IMR-90 (cell line): ENCODE measurements around the gene WASHC3. TPM values are rescaled to one million over a fixed set of nuclear protein-coding genes. Genes with fewer than 3 reads are reported as not detected.

Experiments used
- ATAC-seq: fragments of 200-7000 bp; cut with Tn5 transposase; 2 replicates; pipeline ENCODE4 v1.9.1; 2020; ENCODE audit warnings: low read depth, mild to moderate bottlenecking, moderate library complexity
- BruUV-seq: library from RNA; stranded (reverse); fragments of 400-500 nt; replicated peaks from 2 replicates; lab custom pipeline; 2021; lab: Mats Ljungman, UMichigan
- CTCF ChIA-PET: fragments of 300-600 bp; formaldehyde crosslinking; extraction: SDS; loops from one replicate; lab custom pipeline; 2021; ENCODE audit warnings: antibody characterized with exemption; lab: Yijun Ruan, JAX
- POLR2A ChIA-PET: fragments of 300-600 bp; sonication (Branson Sonifier 250); formaldehyde crosslinking; loops from one replicate; lab custom pipeline; 2022; ENCODE audit warnings: antibody characterized with exemption; ENCODE audit not compliant: unreplicated experiment; lab: Charles Lee
- DNase-seq: peaks from one replicate; pipeline ENCODE4 v3.0.0; 2013
- H2AFZ ChIP-seq: replicated peaks from 2 replicates; pipeline ENCODE3; 2013; ENCODE audit warnings: low read length, mild to moderate bottlenecking; ENCODE audit not compliant: poor library complexity
- H2AK5ac ChIP-seq: 2 replicates; pipeline ENCODE4 v1.6.1; 2013; ENCODE audit warnings: low read depth, low read length, inconsistent platforms
- H2AK9ac ChIP-seq: replicated peaks from 2 replicates; pipeline ENCODE3; 2013; ENCODE audit warnings: mild to moderate bottlenecking, low read depth, low read length, moderate library complexity; ENCODE audit not compliant: poor library complexity
- H2BK120ac ChIP-seq: 2 replicates; pipeline ENCODE4 v1.6.1; 2013; ENCODE audit warnings: low read depth, low read length, inconsistent platforms
- H2BK15ac ChIP-seq: 3 replicates; pipeline ENCODE4 v1.6.1; 2013; ENCODE audit warnings: low read depth, low read length, inconsistent platforms
- H2BK20ac ChIP-seq: 2 replicates; pipeline ENCODE4 v1.6.1; 2013; ENCODE audit warnings: low read depth, mild to moderate bottlenecking, inconsistent platforms, low read length, moderate library complexity
- H2BK5ac ChIP-seq: 2 replicates; pipeline ENCODE4 v1.6.1; 2013; ENCODE audit warnings: mild to moderate bottlenecking, low read depth, low read length, inconsistent platforms; ENCODE audit not compliant: poor library complexity, severe bottlenecking
- H3K14ac ChIP-seq: replicated peaks from 2 replicates; pipeline ENCODE4 v1.6.1; 2013; ENCODE audit warnings: low read depth, low read length, inconsistent platforms
- H3K18ac ChIP-seq: 2 replicates; pipeline ENCODE4 v1.6.1; 2013; ENCODE audit warnings: low read depth, low read length, control low read depth
- H3K23ac ChIP-seq: 2 replicates; pipeline ENCODE4 v1.6.1; 2013; ENCODE audit warnings: low read depth, low read length, inconsistent platforms
- H3K27ac ChIP-seq: 2 replicates; pipeline ENCODE4 v1.5.1; 2013; ENCODE audit warnings: mild to moderate bottlenecking, control low read depth, low read length; ENCODE audit not compliant: insufficient read depth
- H3K27me3 ChIP-seq: 2 replicates; pipeline ENCODE4 v1.6.1; 2013; ENCODE audit warnings: low read length; ENCODE audit not compliant: control insufficient read depth, insufficient read depth
- H3K36me3 ChIP-seq: 2 replicates; pipeline ENCODE4 v1.6.1; 2013; ENCODE audit warnings: low read length, mixed read lengths; ENCODE audit not compliant: control insufficient read depth, insufficient read depth
- H3K4ac ChIP-seq: 2 replicates; pipeline ENCODE4 v1.6.1; 2013; ENCODE audit warnings: low read depth, low read length, inconsistent platforms
- H3K4me1 ChIP-seq: 2 replicates; pipeline ENCODE4 v1.6.1; 2013; ENCODE audit warnings: low read length, mixed read lengths; ENCODE audit not compliant: control insufficient read depth, insufficient read depth
- H3K4me2 ChIP-seq: 2 replicates; pipeline ENCODE4 v1.6.1; 2013; ENCODE audit warnings: low read depth, mild to moderate bottlenecking, control low read depth, low read length, moderate library complexity
- H3K4me3 ChIP-seq: 2 replicates; pipeline ENCODE4 v1.5.1; 2013; ENCODE audit warnings: low read depth, mild to moderate bottlenecking, control low read depth, low read length, moderate library complexity; ENCODE audit not compliant: insufficient read depth
- H3K56ac ChIP-seq: 2 replicates; pipeline ENCODE4 v1.6.1; 2013; ENCODE audit warnings: low read length, inconsistent platforms; ENCODE audit not compliant: insufficient read depth; ENCODE audit errors: extremely low read depth
- H3K79me1 ChIP-seq, 2 experiments: 2 replicates each; pipeline ENCODE4 v1.6.1; 2013; ENCODE audit warnings: low read length in 2 of 2, inconsistent platforms in 1 of 2, low read depth in 1 of 2
- H3K9ac ChIP-seq: 2 replicates; pipeline ENCODE4 v1.6.1; 2013; ENCODE audit warnings: low read depth, low read length, control low read depth
- H3K9me1 ChIP-seq: 2 replicates; pipeline ENCODE4 v1.6.1; 2013; ENCODE audit warnings: low read length, inconsistent platforms; ENCODE audit not compliant: insufficient read depth
- H3K9me3 ChIP-seq: 2 replicates; pipeline ENCODE4 v1.6.1; 2013; ENCODE audit warnings: low read length; ENCODE audit not compliant: control insufficient read depth, insufficient read depth
- H4K20me1 ChIP-seq: 2 replicates; pipeline ENCODE4 v1.6.1; 2013; ENCODE audit warnings: low read length, inconsistent platforms; ENCODE audit not compliant: insufficient read depth
- H4K5ac ChIP-seq: 2 replicates; pipeline ENCODE4 v1.6.1; 2013; ENCODE audit warnings: mild to moderate bottlenecking, low read depth, low read length, control low read depth
- H4K8ac ChIP-seq, 2 experiments: 2 replicates each; pipeline ENCODE4 v1.6.1; 2013; ENCODE audit warnings: low read depth in 2 of 2, low read length in 2 of 2, control low read depth in 1 of 2, inconsistent platforms in 1 of 2
- H4K91ac ChIP-seq: 2 replicates; pipeline ENCODE4 v1.6.1; 2013; ENCODE audit warnings: low read depth, low read length, inconsistent platforms; ENCODE audit not compliant: insufficient read depth
- CEBPB ChIP-seq: IDR thresholded peaks from 2 replicates; pipeline ENCODE4 v1.6.1; 2012; ENCODE audit warnings: low read depth, low read length, improper control_type of control experiment
- CTCF ChIP-seq: conservative IDR thresholded peaks from 2 replicates; pipeline ENCODE4 v1.5.1; 2012; ENCODE audit warnings: mild to moderate bottlenecking, low read depth, low read length, improper control_type of control experiment
- MAZ ChIP-seq: IDR thresholded peaks from 2 replicates; pipeline ENCODE4 v1.6.1; 2012; ENCODE audit warnings: low read depth, mild to moderate bottlenecking, low read length, improper control_type of control experiment, moderate library complexity, borderline replicate concordance
- WGBS, 2 experiments: methylation state at CpG; one replicate each; pipeline versions ENCODE4 v1.1.5 to v1.1.7; 2013; ENCODE audit warnings: missing lambda C conversion rate in 2 of 2; ENCODE audit not compliant: insufficient read length in 1 of 2; ENCODE audit errors: extremely low coverage in 2 of 2; 5-methylcytosine and 5-hydroxymethylcytosine counted together
- dilution Hi-C: fragments of 300-500 bp; cut with HindIII; formaldehyde crosslinking; loops from one replicate; pipeline ENCODE4 v1.14.3; 2018; ENCODE audit warnings: low sequenced_read_pairs; ENCODE audit not compliant: unreplicated experiment
- in situ Hi-C: fragments of 300-500 bp; cut with MboI; formaldehyde crosslinking; loops from 3 replicates; pipeline ENCODE4 v1.14.3; 2019; ENCODE audit warnings: low sequenced_read_pairs, inconsistent platforms, mixed read lengths
- intact Hi-C: fragments of 100-400 bp; cut with micrococcal nuclease; formaldehyde crosslinking; loops from 2 replicates; pipeline ENCODE4 v1.10.0; 2022
- polyA plus RNA-seq, 3 experiments: library from polyadenylated mRNA; depleted of rRNA; stranded (reverse); fragments of >200 nt; gene quantifications; 2 replicates each; pipeline ENCODE4 v1.2.3, GENCODE V29; 2012; ENCODE audit warnings: low replicate concordance in 1 of 3
- total RNA-seq: library from RNA; depleted of rRNA; stranded (reverse); fragments of >200 nt; gene quantifications from 2 replicates; pipeline ENCODE4 v1.2.3, GENCODE V29; 2012

Gene WASHC3
- total and polyA plus RNA-seq, 2 of the 4 experiments (the other 2 are of a cell fraction), result 54.8 to 87.1 TPM

- ChIA-PET POLR2A (no interaction called here), CTCF (no interaction called here)
- Histone ChIP-seq H3K27ac (no peak overlapping the region), H4K91ac (no peak overlapping the region), H3K79me1 (no peaks in the 10 kb centered on the region), H3K27me3 (no peaks in the 10 kb centered on the region), H2AK5ac (no peak overlapping the region), H3K56ac (no peak overlapping the region), H3K9me3 (no peaks in the 10 kb centered on the region), H3K4ac (no peak overlapping the region), H3K9me1 (no peaks in the 10 kb centered on the region), H3K4me2 (no peak overlapping the region), H4K20me1 (no peaks in the 10 kb centered on the region), H2BK15ac (no peak overlapping the region), H2AFZ (no peak overlapping the region), H3K18ac (no peak overlapping the region), H2BK20ac (no peak overlapping the region), H3K14ac (no peak overlapping the region), H2BK120ac (no peak overlapping the region), H2AK9ac (no peak overlapping the region), H3K36me3 (no peaks in the 10 kb centered on the region), H3K4me3 (no peak overlapping the region), H2BK5ac (no peak overlapping the region), H3K4me1 (no peaks in the 10 kb centered on the region; the same call in 1 of the 2 replicates), H4K8ac (no peak overlapping the region), H3K9ac (no peak overlapping the region), H4K5ac (no peak overlapping the region), H3K23ac (no peak overlapping the region)
- no peak for TF ChIP-seq MAZ
- TF ChIP-seq CEBPB, result no peak
- TF ChIP-seq CTCF, result no peak
- no peak for DNase-seq
- 92% methylated on average over 2 of the region's 5 CpGs; no CpG with 5 or more reads in 1 of the 2 experiments for WGBS, 2 experiments
- no TSS peak for BruUV-seq
- no peak for ATAC-seq
- intact Hi-C loops, result no loop called here
- dilution Hi-C loops, result no loop called here
- in situ Hi-C loops, result no loop called here
Observed at GRCh38 chr12:101997102-101997501, 64.7 kb downstream of the WASHC3 start.
